Fibroblast of pulmonary artery (primary cell): ENCODE measurements around the gene MTMR2.

Experiments
- DNase-seq: peaks from one replicate; pipeline ENCODE4 v3.0.0-alpha.2; 2010; ENCODE audit warnings: low read depth
- H3K4me3 ChIP-seq: replicated peaks from 2 replicates; pipeline ENCODE4 v1.5.1; 2011; ENCODE audit warnings: low read depth, mild to moderate bottlenecking, control low read depth, low read length, moderate library complexity
- TF ChIP-seq, protein P1 (sequence below): IDR thresholded peaks from 2 replicates; pipeline ENCODE4 v1.5.1; 2011; ENCODE audit warnings: mild to moderate bottlenecking, control low read depth, low read length, inconsistent platforms; ENCODE audit errors: missing control alignments

Gene MTMR2

DNA sequence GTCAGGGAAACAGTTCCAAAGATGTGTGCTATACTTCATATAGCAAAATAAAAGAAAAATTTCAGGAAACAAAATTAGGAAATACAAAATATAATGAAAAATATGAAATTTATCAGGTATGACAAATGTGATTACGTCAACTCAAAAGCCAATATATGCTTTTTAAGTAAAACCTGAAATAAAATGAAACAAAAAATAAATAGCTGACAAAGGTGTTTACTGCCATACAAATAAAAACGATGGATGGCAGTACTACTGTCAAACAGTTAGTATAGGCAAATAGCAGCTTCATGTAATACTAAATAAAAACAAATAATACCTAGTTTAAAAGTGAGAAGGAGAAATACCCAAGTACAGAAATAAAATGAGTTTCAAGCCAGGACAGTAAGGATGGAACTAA lies 119.9 kb downstream of the MTMR2 start:
- no peak overlapping the region for H3K4me3 ChIP-seq
- TF ChIP-seq, protein P1, sequence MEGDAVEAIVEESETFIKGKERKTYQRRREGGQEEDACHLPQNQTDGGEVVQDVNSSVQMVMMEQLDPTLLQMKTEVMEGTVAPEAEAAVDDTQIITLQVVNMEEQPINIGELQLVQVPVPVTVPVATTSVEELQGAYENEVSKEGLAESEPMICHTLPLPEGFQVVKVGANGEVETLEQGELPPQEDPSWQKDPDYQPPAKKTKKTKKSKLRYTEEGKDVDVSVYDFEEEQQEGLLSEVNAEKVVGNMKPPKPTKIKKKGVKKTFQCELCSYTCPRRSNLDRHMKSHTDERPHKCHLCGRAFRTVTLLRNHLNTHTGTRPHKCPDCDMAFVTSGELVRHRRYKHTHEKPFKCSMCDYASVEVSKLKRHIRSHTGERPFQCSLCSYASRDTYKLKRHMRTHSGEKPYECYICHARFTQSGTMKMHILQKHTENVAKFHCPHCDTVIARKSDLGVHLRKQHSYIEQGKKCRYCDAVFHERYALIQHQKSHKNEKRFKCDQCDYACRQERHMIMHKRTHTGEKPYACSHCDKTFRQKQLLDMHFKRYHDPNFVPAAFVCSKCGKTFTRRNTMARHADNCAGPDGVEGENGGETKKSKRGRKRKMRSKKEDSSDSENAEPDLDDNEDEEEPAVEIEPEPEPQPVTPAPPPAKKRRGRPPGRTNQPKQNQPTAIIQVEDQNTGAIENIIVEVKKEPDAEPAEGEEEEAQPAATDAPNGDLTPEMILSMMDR: no peak
- no peak for DNase-seq

DNA sequence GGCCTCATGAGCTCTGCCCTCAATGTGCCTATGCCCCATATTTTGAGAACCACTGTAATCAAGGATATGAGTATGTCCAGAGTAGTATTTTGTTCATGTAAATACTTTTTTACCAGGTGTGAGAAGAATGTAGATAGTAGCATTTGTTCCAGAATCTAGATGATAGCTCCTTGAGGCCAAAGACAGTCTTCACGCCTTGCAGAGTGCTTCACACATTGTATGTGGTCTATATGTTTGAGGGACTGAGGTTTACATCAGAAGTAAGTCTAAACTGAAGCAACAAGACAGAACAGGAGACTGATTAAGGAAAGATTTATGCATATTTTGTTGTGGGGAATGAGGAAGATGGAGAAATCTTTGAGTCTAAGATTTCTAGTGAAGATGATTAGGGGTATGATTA lies 121.1 kb downstream of the MTMR2 start:
- TF ChIP-seq, protein P1: no peak
- DNase-seq: no peak

DNA sequence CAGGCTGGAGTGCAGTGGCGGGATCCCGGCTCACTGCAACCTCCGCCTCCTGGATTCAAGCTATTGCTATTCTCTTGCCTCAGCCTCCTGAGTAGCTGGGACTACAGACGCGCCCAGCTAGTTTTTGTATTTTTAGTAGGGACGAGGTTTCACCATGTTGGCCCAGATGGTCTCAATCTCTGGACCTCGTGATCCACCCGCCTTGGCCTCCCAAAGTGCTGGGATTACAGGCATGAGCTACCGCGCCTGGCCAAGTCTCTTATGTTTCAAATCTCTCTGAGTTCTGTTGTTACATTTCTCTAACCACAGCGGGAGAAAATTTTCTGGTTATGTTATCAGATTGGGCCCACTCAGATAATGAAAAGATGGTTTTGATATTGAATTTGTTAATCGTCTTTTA lies 123.5 kb downstream of the MTMR2 start:
- no peak overlapping the region for H3K4me3 ChIP-seq
- no peak for DNase-seq
- TF ChIP-seq, protein P1: no peak

More for the DNA sequence above, 121.1 kb downstream of the MTMR2 start:
- no peak overlapping the region for H3K4me3 ChIP-seq

DNA sequence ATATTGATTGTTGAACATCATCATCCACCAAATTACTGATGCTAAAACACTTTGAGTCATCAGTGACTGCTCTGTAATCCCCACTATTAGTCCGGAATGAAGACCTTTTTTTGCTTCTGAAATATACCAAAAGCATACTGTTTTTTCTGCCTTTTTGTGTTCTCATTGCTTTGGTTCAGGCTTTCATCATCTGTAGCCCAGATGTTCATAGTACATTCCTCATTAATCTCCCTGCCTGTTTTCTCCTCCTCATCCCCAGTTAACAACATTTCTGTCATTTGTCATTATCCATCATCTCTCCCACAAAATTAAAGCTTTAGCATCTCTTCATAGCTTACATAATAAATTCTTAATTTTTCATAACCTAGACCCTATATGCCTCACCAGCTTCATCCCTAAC lies 124.4 kb downstream of the MTMR2 start:
- TF ChIP-seq, protein P1: no peak
- DNase-seq: no peak

DNA sequence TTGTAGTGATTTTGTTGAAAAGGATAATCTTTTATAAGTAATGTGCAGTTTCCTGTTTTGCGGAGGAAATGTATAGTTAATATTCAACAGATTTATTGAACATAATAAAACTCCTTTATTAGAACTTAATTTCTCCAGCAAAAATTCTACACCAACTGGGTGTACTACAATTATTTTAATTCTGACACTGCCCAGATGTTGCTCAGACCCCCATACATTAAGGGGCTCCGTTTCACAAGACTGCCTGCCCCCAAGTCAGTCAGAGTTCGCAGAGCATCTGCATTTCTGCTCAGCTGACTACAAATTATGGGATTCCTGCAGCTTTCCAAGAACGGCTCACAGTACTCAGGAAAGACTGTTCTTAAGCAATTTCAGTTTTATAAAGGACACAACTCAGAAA lies 127.4 kb downstream of the MTMR2 start:
- DNase-seq: no peak
- TF ChIP-seq, protein P1: no peak
- H3K4me3 ChIP-seq: no peak overlapping the region

More for the DNA sequence above, 124.4 kb downstream of the MTMR2 start:
- no peak overlapping the region for H3K4me3 ChIP-seq

DNA sequence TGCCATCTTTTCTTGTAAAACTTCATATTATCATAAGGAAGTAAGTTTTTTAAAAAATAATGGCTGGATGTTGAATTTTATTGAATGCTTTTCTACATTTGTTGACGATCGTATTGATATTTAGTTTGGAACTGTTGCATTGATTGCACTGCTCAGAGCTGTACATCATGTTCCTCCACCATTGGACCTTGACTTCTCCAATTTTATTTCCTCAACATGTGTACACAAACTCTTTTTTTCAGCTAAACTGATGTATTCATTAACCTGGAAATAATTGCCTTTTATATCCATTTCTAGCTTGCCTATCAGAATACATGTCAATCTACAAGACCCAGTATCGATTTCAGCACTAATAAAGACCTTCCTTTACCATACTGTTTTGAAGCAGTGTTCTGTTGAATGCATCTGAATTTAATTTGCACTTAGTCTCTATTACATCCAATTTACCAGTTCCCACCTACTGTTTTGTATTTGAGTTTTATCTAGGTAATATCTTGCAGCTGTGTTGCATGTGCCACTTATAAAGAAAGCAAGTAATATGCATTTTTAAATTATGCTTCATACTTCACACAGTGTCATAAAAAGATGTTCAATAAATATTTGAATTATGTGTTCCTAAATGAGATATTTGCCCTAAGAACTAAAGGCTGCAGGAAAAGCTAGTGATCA lies 128.1 kb downstream of the MTMR2 start:
- TF ChIP-seq, protein P1: no peak

DNA sequence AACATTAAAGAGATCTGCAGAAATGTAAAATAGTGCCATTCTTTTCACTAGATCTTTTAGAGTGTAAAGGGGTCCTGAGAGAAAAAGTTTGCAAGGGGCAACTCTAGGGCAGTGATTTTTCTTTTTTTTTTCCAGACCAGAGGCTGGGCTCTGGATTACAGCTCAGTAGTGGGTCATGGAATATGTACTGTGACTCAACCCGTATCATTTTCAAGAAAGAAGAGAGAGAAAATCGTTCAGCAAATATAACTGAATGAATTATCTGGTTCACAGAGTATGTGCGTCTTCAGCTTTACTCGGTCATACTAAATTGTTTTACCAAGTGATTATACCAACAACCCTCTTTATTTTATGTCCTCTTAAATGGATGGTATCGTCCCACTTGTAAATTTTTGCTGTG lies 129.8 kb downstream of the MTMR2 start:
- DNase-seq: no peak
- no peak overlapping the region for H3K4me3 ChIP-seq
- TF ChIP-seq, protein P1: no peak

More for the DNA sequence above, 128.1 kb downstream of the MTMR2 start:
- DNase-seq: no peak
- H3K4me3 ChIP-seq: no peak overlapping the region
